Kidney capillary endothelial cell (primary cell): ENCODE results near the gene PALLD.
A peak's percentile ranks its signal among the peaks of the same experiment; 100 is the strongest.

Experiments used
- DNase-seq: peaks from one replicate; pipeline ENCODE4 v3.0.0-alpha.2; 2018; ENCODE audit warnings: low spot score

Gene PALLD

DNA sequence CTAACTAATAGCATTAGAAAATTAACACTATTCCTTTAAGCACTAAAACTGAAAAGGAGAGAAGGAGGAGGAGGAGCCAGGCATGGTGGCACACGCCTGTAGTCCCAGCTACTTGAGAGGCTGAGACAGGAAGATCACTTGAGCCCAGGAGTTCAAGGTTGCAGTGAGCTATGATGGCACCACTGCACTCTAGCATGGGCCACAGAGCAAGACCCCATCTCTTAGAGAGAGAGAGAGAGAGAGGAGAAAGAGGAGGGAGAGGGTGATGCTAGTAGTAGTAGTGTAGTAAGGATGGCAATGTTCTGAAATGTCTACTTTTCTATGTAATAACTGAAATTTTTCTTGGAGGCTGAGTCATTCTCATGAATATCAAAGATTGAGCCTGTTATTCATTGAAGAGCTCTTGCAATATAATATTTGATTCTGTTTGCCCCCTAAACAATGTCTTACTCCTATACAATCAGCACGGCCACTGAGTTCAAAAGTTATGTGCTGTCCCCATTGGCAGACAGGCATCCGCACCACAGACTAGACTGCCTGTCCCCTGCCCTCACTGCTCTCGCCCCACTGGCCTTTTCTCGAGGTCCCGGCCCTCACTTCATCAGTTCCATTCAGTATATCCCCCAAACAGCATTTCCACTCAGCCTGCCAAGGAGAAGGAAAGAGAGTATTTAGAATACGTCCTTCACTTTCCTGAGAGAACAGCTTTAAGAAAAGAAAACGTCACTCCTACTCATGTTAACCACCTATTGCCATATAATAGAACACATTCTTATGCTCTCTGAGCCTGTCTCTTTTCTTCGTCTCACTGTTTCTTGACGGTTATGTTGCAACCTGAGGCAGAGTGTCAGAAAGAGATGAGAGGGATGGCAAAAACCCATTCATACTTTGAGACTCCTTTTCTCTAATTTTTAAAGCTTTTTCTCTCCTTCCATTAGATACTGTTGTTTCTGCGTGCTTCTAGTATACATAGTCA is 238.1 kb downstream of the PALLD start:
- DNase-seq, result no peak

GRCh38 chr4:168735735-168736134 is 238.9 kb downstream of the PALLD start:
- no peak for DNase-seq

- no peak for DNase-seq
Measured at GRCh38 chr4:168736860-168737805, 240.3 kb downstream of the PALLD start.

DNA sequence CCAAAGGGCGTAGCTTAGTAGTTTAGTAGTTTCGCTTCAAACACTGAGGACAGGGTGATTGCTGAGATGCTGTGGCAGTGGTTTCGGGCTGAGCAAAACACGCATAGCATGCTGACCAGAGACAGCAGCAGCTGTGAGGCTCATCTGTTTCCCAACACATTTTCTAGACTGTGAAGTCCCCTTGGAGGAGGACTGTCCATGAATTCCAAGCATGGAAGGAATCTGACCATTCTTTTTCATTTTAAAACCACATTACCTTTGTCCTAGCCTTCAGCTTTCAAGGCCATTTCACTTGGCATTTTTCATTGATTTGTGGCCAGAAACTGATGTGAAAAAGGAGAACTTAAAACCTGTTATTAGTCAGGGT is 240.9 kb downstream of the PALLD start:
- DNase-seq, result no peak

GRCh38 chr4:168739886-168740285 is 243.0 kb downstream of the PALLD start:
- DNase-seq, result no peak

- no peak for DNase-seq
Measured at GRCh38 chr4:168740691-168741090, 243.8 kb downstream of the PALLD start.

DNA sequence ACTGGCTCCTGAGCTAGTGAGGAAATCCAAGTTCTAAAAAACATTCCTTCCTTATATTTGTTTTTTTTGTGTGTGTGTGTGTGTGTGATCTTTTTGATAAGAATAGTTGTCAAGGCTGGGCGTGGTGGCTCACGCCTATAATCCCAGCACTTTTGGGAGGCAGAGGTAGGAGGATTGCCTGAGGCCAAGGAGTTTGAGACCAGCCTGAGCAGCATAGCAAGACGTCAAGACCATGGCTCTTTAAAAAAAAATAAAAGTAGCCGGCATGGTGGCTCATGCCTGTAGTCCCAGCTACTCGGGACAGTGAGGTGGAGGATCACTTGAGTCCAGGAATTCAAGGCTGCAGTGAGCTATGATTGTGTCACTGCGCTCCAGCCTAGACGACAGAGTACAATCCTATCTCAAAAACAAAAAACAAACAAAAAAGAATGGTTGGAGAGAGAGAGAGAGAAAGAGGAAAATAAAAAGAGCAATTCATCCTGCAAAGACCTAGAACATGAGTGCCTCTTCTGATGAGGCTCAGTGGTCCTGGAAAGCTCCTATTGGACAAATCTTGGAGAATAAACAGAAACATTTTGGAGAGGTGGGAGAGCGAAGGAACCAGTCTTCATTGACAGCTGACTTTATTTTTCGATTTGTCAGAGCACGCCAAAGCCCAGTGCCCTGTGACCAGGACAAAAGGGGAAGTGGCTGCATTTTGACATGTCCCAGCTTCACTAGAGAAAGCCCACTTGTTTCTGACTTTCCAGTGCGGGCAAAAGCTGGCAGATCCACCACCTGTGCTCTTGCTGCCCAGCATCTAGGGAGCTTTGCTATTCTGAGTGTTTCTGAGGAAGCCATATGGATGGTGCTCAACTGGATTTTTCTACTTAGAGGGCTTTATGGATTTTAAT is 244.7 kb downstream of the PALLD start:
- no peak for DNase-seq

- no peak for DNase-seq
Measured at GRCh38 chr4:168743131-168743530, 246.3 kb downstream of the PALLD start.

DNA sequence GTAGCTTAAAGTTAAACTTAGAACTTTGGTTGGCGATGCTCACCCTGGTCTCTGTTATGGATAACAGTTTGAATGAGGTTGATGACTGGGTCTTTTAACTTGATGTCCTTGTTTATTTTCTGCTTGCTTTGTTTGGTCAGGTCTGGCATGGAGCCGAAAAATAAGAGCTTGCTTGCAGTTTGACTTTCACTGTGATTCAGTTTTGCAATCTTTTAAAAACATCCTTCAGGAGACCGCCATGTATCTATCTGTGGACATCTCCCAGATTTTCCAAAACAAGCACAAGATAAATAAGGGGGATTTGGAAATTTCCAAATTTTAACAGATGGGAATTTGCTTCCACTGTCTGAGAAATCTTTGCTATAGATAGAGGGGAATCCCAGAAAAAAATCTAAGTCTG is 246.7 kb downstream of the PALLD start:
- DNase-seq, result no peak

- peak; percentile 3 for DNase-seq
Measured at GRCh38 chr4:168744021-168744420, 247.2 kb downstream of the PALLD start.

- DNase-seq, result no peak
Measured at GRCh38 chr4:168748807-168749206, 252.0 kb downstream of the PALLD start.

DNA sequence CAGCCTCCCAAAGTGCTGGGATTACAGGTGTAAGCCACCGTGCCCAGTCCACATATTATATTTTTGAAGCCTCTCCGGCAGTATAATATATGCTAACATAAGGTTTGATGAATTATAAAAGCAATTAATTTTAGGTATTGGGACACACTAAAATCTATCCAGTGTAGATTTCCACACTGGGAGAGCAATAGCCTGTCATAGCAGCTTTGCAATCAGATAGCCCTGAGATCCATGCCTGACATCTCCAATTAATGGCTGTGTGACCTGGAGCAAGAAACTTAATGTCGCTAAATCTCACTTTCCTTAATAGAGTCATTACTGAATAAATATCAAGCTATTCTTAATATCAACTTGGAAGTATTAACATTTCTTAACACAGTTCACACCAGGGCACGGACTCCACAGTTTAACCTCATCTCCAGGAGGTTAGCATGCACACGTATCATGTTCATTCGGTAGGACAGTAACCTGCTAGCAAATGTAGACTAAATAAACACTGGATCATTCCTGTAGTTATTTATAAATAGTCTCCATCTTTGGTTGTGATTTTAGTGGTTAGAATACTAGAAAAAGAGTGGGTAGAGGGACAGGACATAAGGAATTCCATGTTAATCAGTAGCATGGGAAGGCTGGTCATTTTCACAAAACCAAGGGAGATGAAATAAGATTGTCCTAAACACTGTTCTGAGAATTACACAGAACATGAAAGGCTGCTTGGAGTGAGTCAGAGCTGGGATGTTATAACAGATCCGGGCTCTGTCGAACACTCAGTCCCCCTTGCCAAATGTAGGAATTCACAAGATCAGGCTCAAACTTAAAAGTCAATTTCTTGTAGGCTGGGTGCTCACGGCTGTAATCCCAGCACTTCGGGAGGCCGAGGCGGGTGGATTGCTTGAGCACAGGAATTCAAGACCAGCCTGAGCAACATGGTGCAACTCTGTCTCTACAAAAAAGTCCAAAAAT is 254.7 kb downstream of the PALLD start:
- DNase-seq, result no peak

GRCh38 chr4:168755598-168756477 is 259.0 kb downstream of the PALLD start:
- DNase-seq, result no peak

- DNase-seq, result no peak
Measured at GRCh38 chr4:168757500-168757899, 260.6 kb downstream of the PALLD start.

- DNase-seq, result no peak
Measured at GRCh38 chr4:168758351-168758876, 261.6 kb downstream of the PALLD start.

DNA sequence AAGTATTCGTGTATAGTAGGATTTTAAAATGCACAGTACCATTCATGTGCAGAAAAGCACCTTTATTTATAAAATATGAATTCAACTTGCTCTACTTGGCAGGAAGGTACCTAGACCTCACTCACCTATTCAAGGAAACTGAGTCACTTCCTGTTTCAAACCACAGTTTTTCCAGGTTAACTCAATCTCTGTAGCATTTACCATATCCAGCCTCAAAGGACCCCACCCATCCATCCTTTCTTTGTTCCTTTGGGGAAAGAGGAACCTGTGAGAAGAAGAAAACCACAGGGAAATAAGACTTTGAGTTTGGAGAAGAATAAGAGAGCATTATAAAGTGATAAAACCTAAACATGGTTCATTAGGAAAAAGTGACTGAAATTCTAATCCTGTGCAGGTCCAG is 262.5 kb downstream of the PALLD start:
- no peak for DNase-seq

DNA sequence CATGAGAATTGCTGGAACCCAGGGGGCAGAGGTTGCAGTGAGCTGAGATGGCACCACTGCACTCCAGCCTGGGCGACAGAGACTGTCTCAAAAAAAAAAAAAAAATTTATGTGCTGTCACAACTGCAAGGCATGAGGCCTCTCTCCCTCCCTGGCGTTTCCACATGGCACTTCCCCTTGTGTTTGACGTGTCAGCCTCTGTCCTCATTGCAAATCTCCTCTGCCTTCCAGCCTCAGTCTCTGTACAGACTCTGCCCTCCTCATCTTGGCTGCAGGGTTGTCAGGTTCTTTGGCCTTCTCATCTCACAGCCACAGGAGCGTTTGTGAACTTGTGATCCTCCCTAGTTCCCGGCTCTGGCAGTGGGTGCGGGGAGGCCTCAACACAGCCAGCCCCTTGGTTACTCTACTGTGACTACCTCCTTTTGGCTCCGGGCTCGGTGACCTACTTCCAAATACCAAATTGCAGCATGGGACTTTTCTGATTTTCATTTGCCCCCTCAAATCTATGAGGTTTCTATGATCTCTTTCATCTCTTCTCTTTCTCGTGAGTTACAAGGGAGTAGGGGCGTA is 263.2 kb downstream of the PALLD start:
- no peak for DNase-seq

DNA sequence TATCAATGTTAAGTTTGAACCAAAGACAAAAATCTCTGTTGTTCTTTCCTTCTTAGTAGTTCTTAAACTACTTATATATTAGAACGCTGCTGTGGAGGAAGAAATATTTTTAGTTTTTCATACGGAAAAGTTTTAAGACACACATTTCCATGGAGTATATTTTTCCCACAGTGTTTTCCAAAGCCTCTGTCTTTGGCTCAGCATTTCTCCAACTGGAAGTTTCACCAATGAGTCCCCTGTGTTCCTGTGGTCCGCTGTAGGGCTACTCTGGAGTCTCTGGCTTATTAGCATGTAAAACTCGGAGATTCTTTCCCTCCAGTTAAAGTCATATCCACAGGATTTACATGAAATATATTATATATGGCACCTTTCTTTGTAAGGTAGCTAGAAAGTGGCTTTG is 264.2 kb downstream of the PALLD start:
- DNase-seq, result no peak

DNA sequence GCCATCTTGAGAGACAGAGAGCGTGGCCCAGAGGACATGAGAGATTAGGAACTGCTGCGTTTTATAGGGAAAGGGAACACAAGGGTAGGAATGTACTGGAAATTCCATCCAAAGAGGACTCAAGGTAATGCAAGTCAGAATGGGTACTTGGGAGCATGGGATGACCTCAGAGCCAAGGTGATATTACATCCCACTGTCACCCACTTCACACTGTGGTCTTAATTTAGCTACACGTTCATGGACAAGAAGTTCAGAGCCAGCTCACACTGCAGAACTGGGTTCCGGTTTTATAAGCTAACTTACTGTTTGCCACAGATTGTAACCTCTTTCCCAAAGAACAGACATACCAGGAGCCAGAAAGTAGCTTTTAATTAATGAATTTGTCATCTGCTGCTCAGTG is 268.5 kb downstream of the PALLD start:
- no peak for DNase-seq
